Measurements from ENCODE around the gene ZIK1. TPM values are rescaled to one million over a fixed set of nuclear protein-coding genes. Genes with fewer than 3 reads are reported as not detected.

The ZIK1 gene
- total RNA-seq, 1 experiment from 2014 or later: not detected

DNA sequence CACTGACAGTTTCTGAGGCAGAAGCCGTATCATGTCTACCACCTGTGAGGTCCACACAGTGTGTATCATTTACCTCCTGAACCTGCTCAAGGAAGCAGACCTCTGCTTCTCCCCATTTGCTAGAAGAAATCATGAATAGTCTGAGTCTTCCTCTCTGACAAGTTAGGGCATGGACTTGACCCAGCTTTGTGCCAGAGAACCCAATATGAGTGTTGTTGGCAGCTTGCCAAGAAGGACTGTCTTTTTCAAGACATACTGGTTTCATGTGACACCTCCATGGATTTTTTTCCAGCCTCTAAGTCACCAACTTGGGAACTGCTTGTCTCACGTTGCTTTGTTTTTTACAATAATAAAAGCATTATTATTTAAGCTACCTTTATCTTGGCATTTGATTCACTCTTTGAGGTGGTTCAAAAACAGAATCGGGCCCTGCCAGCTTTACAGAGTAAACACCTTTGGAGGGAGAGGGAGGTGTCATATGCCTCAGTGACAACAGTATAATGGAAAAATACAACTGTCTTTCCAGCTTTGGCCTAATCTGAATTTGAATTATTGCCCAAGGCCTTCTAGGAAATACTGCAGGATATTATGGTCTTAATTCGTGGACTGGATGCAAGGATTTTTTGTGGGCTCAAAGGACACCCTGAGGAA lies 58.6 kb downstream of the ZIK1 start:
- H3K27me3 ChIP-seq (ENCODE audit: control insufficient read depth, insufficient read depth, low read length): no peaks in the 10 kb centered on the region
- DNase-seq (ENCODE audit: low read depth, low spot score): no peak
- intact Hi-C loops (cut with micrococcal nuclease; ENCODE audit: unreplicated experiment): no loop called here
- TF ChIP-seq, protein P1, sequence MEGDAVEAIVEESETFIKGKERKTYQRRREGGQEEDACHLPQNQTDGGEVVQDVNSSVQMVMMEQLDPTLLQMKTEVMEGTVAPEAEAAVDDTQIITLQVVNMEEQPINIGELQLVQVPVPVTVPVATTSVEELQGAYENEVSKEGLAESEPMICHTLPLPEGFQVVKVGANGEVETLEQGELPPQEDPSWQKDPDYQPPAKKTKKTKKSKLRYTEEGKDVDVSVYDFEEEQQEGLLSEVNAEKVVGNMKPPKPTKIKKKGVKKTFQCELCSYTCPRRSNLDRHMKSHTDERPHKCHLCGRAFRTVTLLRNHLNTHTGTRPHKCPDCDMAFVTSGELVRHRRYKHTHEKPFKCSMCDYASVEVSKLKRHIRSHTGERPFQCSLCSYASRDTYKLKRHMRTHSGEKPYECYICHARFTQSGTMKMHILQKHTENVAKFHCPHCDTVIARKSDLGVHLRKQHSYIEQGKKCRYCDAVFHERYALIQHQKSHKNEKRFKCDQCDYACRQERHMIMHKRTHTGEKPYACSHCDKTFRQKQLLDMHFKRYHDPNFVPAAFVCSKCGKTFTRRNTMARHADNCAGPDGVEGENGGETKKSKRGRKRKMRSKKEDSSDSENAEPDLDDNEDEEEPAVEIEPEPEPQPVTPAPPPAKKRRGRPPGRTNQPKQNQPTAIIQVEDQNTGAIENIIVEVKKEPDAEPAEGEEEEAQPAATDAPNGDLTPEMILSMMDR (IDR thresholded peaks at IDR 0.05): no peak
- TF ChIP-seq POLR2AphosphoS5 (IDR thresholded peaks at IDR 0.05; ENCODE audit: low read depth, low read length) (no peak), SIN3A (IDR thresholded peaks at IDR 0.05; ENCODE audit: borderline replicate concordance, insufficient read depth, low read depth, low read length) (no peak), TCF7L2 (IDR thresholded peaks at IDR 0.05; ENCODE audit: low read depth, low read length) (no peak)
- TF ChIP-seq, protein P2, sequence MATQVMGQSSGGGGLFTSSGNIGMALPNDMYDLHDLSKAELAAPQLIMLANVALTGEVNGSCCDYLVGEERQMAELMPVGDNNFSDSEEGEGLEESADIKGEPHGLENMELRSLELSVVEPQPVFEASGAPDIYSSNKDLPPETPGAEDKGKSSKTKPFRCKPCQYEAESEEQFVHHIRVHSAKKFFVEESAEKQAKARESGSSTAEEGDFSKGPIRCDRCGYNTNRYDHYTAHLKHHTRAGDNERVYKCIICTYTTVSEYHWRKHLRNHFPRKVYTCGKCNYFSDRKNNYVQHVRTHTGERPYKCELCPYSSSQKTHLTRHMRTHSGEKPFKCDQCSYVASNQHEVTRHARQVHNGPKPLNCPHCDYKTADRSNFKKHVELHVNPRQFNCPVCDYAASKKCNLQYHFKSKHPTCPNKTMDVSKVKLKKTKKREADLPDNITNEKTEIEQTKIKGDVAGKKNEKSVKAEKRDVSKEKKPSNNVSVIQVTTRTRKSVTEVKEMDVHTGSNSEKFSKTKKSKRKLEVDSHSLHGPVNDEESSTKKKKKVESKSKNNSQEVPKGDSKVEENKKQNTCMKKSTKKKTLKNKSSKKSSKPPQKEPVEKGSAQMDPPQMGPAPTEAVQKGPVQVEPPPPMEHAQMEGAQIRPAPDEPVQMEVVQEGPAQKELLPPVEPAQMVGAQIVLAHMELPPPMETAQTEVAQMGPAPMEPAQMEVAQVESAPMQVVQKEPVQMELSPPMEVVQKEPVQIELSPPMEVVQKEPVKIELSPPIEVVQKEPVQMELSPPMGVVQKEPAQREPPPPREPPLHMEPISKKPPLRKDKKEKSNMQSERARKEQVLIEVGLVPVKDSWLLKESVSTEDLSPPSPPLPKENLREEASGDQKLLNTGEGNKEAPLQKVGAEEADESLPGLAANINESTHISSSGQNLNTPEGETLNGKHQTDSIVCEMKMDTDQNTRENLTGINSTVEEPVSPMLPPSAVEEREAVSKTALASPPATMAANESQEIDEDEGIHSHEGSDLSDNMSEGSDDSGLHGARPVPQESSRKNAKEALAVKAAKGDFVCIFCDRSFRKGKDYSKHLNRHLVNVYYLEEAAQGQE (IDR thresholded peaks at IDR 0.05; ENCODE audit: insufficient read depth in 1 of 2, low read depth in 2 of 2, low read length in 1 of 2): no peak
- BruUV-seq (replicated peaks): no TSS peak
- no peak overlapping the region for H3K4me3 ChIP-seq (ENCODE audit: low read depth in 2 of 2, low read length in 2 of 2)
- ATAC-seq: no peak
- H3K9me3 ChIP-seq (ENCODE audit: control insufficient read depth, insufficient read depth, low read depth, low read length): peaks cover 51% of the 10 kb centered on the region
- in situ Hi-C loops (cut with HindIII; ENCODE audit: low pct_unique_long_range_greater_than_20kb, low sequenced_read_pairs): no loop called here
- H3K4me1 ChIP-seq (ENCODE audit: control insufficient read depth, insufficient read depth, low read length): no peaks in the 10 kb centered on the region
- ChIA-PET POLR2A (no interaction called here), CTCF (no interaction called here)
- peaks cover 2% of the 10 kb centered on the region; the same call in 1 of the 2 replicates for H3K36me3 ChIP-seq (ENCODE audit: control insufficient read depth, insufficient read depth, low read length)
- no peak overlapping the region for H3K27ac ChIP-seq (ENCODE audit: low read length)

Other genes starting within 250 kb of the ZIK1 start
- gene ZNF304, start 232.9 kb upstream of the ZIK1 start, total RNA-seq (2021; ENCODE audit: unreplicated experiment): 10.8 TPM
- 15.1 TPM for gene TRAPPC2B, start 220.6 kb upstream of the ZIK1 start, total RNA-seq (2021; ENCODE audit: unreplicated experiment)
- gene ZNF547, start 220.6 kb upstream of the ZIK1 start, total RNA-seq (2021; ENCODE audit: unreplicated experiment): 4.1 TPM
- gene ZNF548, start 194.3 kb upstream of the ZIK1 start, total RNA-seq (2021; ENCODE audit: unreplicated experiment): 14.7 TPM
- 9.2 TPM for gene ZNF17, start 173.0 kb upstream of the ZIK1 start, total RNA-seq (2021; ENCODE audit: unreplicated experiment)
- 21.3 TPM for gene ZNF749, start 148.8 kb upstream of the ZIK1 start, total RNA-seq (2021; ENCODE audit: unreplicated experiment)
- 0.18 TPM for gene VN1R1, start 127.0 kb upstream of the ZIK1 start, total RNA-seq (2021; ENCODE audit: unreplicated experiment)
- 6.2 TPM for gene ZNF772, start 106.6 kb upstream of the ZIK1 start, total RNA-seq (2021; ENCODE audit: unreplicated experiment)
- 14.0 TPM for gene ZNF419, start 96.4 kb upstream of the ZIK1 start, total RNA-seq (2021; ENCODE audit: unreplicated experiment)
- gene ZNF773, start 84.2 kb upstream of the ZIK1 start, total RNA-seq (2021; ENCODE audit: unreplicated experiment): 10.2 TPM
- not detected for gene ZNF549, start 56.8 kb upstream of the ZIK1 start, total RNA-seq (2021; ENCODE audit: unreplicated experiment)
- 15.1 TPM for gene ZNF550, start 24.3 kb upstream of the ZIK1 start, total RNA-seq (2021; ENCODE audit: unreplicated experiment)
- 8.7 TPM for gene ZNF416, start 5.2 kb upstream of the ZIK1 start, total RNA-seq (2021; ENCODE audit: unreplicated experiment)
- gene ZNF530, start 15.7 kb downstream of the ZIK1 start, total RNA-seq (2021; ENCODE audit: unreplicated experiment): 8.9 TPM
- 18.9 TPM for gene ZNF134, start 30.1 kb downstream of the ZIK1 start, total RNA-seq (2021; ENCODE audit: unreplicated experiment)
- 13.9 TPM for gene ZNF211, start 49.0 kb downstream of the ZIK1 start, total RNA-seq (2021; ENCODE audit: unreplicated experiment)
- gene ZSCAN4, start 84.8 kb downstream of the ZIK1 start, total RNA-seq (2021; ENCODE audit: unreplicated experiment): not detected
- gene ZNF551, start 97.8 kb downstream of the ZIK1 start, total RNA-seq (2021; ENCODE audit: unreplicated experiment): 11.0 TPM
- gene ZNF154, start 125.1 kb downstream of the ZIK1 start, total RNA-seq (2021; ENCODE audit: unreplicated experiment): not detected
- not detected for gene ZNF671, start 143.5 kb downstream of the ZIK1 start, total RNA-seq (2021; ENCODE audit: unreplicated experiment)
- 19.5 TPM for gene ZNF776, start 162.7 kb downstream of the ZIK1 start, total RNA-seq (2021; ENCODE audit: unreplicated experiment)
- 10.7 TPM for gene ZNF586, start 185.5 kb downstream of the ZIK1 start, total RNA-seq (2021; ENCODE audit: unreplicated experiment)
- 7.5 TPM for gene ZNF552, start 230.8 kb downstream of the ZIK1 start, total RNA-seq (2021; ENCODE audit: unreplicated experiment)
- gene ZNF587B, start 246.2 kb downstream of the ZIK1 start, total RNA-seq (2021; ENCODE audit: unreplicated experiment): 17.6 TPM